ENCODE results near the gene TLR3.

The TLR3 gene

DNA sequence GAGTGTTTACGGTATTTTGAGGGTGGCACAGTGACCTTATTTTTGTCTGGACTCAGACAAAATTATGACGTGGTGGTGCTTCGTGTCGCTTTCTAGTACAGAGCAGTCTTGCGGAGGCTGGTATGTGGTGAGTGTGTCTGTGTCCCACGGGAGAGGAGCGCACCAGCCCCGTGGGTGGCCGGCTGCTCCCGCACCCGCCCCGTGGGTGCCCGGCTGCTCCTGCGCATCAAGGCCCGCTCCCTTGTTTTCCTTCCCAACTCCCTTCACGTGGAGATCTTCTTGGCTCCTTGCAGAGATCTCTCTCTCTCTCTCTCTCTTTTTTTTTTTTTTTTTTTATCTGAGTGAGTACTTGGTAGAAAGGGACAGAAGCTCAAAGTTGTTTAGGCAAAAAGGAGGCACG, 23.3 kb downstream of the TLR3 start:
- no peak overlapping the region for H3K4me3 ChIP-seq (ENCODE audit: low read depth, low read length)
- no peak for DNase-seq (ENCODE audit: low read depth)
- TF ChIP-seq, protein P1, sequence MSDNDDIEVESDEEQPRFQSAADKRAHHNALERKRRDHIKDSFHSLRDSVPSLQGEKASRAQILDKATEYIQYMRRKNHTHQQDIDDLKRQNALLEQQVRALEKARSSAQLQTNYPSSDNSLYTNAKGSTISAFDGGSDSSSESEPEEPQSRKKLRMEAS (IDR thresholded peaks at IDR 0.05; ENCODE audit: low read depth, low read length): no peak
- TF ChIP-seq MYC (IDR thresholded peaks at IDR 0.05; ENCODE audit: low read depth, low read length): no peak
- no peak for TF ChIP-seq POLR2A (IDR thresholded peaks at IDR 0.05; ENCODE audit: extremely low read depth, insufficient read length)
- TF ChIP-seq, protein P2, sequence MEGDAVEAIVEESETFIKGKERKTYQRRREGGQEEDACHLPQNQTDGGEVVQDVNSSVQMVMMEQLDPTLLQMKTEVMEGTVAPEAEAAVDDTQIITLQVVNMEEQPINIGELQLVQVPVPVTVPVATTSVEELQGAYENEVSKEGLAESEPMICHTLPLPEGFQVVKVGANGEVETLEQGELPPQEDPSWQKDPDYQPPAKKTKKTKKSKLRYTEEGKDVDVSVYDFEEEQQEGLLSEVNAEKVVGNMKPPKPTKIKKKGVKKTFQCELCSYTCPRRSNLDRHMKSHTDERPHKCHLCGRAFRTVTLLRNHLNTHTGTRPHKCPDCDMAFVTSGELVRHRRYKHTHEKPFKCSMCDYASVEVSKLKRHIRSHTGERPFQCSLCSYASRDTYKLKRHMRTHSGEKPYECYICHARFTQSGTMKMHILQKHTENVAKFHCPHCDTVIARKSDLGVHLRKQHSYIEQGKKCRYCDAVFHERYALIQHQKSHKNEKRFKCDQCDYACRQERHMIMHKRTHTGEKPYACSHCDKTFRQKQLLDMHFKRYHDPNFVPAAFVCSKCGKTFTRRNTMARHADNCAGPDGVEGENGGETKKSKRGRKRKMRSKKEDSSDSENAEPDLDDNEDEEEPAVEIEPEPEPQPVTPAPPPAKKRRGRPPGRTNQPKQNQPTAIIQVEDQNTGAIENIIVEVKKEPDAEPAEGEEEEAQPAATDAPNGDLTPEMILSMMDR (IDR thresholded peaks at IDR 0.05; ENCODE audit: low read depth, low read length): no peak

DNA sequence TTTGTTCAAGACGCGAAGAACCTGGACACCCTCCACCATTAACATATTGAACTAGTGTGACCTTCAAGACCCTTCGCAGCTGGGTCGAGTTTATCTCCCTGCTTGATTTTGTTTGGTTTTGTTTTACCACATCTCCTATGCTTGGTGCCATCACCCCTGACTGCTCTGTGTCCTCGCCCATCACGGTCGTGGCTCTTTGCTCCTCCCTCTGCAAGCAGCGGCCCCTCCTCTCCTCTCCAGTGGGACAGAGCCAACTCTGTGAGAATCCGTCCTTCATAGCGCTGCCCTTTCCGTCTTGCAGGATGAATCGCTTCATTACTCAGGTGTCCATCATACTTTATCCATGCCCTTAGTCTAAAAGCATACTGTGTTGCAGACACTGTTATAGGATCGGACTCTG, 26.4 kb downstream of the TLR3 start:
- no peak overlapping the region for H3K4me3 ChIP-seq (ENCODE audit: low read depth, low read length)
- TF ChIP-seq MYC (IDR thresholded peaks at IDR 0.05; ENCODE audit: low read depth, low read length) (no peak), POLR2A (IDR thresholded peaks at IDR 0.05; ENCODE audit: extremely low read depth, insufficient read length) (no peak)
- TF ChIP-seq, protein P1 (IDR thresholded peaks at IDR 0.05; ENCODE audit: low read depth, low read length): no peak
- TF ChIP-seq, protein P2 (IDR thresholded peaks at IDR 0.05; ENCODE audit: low read depth, low read length): no peak
- no peak for DNase-seq (ENCODE audit: low read depth)

DNA sequence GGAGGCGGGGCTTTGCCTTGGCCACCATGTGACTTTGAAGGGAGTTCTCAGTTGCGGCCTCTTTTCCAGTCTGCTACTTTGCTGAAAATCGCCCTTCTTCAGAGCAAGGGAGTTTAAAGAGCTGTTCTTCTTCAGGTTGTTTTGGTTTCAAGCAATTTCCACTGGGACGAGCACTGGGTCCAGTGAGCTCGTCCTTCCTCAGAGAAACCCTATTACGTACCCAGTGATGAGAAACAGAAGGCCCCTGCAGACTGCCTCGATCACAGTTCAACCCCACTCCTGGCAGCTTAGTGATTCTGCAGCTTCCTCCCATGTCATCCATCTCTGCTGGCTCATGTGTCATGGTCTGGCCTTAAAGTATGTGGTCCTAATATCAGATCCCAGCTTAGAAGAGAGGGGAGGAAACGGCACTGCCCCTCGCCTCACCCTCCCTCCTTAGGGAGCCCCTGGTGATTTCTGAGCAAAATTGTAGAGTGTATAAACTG, 27.8 kb downstream of the TLR3 start:
- TF ChIP-seq, protein P2 (IDR thresholded peaks at IDR 0.05; ENCODE audit: low read depth, low read length): no peak
- no peak for TF ChIP-seq POLR2A (IDR thresholded peaks at IDR 0.05; ENCODE audit: extremely low read depth, insufficient read length)
- TF ChIP-seq, protein P1 (IDR thresholded peaks at IDR 0.05; ENCODE audit: low read depth, low read length): no peak
- no peak for TF ChIP-seq MYC (IDR thresholded peaks at IDR 0.05; ENCODE audit: low read depth, low read length)
- no peak overlapping the region for H3K4me3 ChIP-seq (ENCODE audit: low read depth, low read length)
- no peak for DNase-seq (ENCODE audit: low read depth)

DNA sequence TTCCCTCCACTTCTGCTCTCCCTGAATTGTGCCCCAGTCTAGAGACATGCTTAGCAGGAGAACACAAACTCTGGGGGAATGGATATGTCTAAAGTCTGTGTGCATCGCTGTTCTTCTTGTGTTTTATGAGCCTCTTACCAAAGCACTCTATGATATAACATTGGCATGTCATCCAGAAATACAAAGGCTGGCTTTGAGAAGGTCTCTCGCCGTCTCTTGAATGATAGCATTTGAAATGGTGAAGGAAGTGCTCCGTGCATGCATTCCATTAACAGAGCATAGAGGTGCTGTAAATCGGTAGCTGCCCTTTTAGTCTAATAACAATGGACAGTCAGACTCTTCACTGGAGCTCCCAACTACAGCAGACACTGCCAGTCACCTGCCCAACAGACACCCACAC, 28.4 kb downstream of the TLR3 start:
- H3K4me3 ChIP-seq (ENCODE audit: low read depth, low read length): no peak overlapping the region
- TF ChIP-seq, protein P1 (IDR thresholded peaks at IDR 0.05; ENCODE audit: low read depth, low read length): no peak
- TF ChIP-seq MYC (IDR thresholded peaks at IDR 0.05; ENCODE audit: low read depth, low read length) (no peak), POLR2A (IDR thresholded peaks at IDR 0.05; ENCODE audit: extremely low read depth, insufficient read length) (no peak)
- TF ChIP-seq, protein P2 (IDR thresholded peaks at IDR 0.05; ENCODE audit: low read depth, low read length): no peak
- DNase-seq (ENCODE audit: low read depth): no peak

DNA sequence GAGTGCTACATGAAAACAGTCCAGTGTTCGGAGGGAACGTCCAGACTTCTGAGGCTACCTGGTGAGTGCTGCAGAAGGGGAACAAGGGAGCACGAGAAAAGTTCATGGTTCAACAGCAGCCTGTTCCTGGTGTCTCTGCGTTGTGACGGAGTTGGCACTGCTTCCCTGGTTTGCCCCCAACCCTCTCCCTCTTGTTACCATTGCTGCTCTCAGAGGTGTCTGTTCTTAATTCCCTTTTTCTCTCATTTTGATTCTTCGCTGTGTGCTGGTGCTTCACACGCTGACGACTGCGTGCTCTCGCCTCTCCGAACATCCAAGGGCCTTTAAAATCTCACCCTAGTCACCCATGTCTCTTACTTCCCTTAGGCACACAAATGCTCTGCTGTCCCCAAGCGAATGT, 34.0 kb downstream of the TLR3 start:
- no peak for DNase-seq (ENCODE audit: low read depth)
- TF ChIP-seq, protein P1 (IDR thresholded peaks at IDR 0.05; ENCODE audit: low read depth, low read length): no peak
- no peak for TF ChIP-seq MYC (IDR thresholded peaks at IDR 0.05; ENCODE audit: low read depth, low read length)
- TF ChIP-seq, protein P2 (IDR thresholded peaks at IDR 0.05; ENCODE audit: low read depth, low read length): no peak
- no peak for TF ChIP-seq POLR2A (IDR thresholded peaks at IDR 0.05; ENCODE audit: extremely low read depth, insufficient read length)
- H3K4me3 ChIP-seq (ENCODE audit: low read depth, low read length): no peak overlapping the region

All from NB4 (cell line).